NCI-H187 (cell line): ENCODE data around the gene UGT1A6.
"Not testable (repeated sequence)": the region's sequence is repeated elsewhere in the genome, so short reads cannot be mapped to it uniquely, and the experiment has no call there.

Experiments used
- DNase-seq, 2 experiments: peaks; one replicate each; lab custom pipeline; 2025; lab: John Stamatoyannopoulos, UW

Gene UGT1A6

DNA sequence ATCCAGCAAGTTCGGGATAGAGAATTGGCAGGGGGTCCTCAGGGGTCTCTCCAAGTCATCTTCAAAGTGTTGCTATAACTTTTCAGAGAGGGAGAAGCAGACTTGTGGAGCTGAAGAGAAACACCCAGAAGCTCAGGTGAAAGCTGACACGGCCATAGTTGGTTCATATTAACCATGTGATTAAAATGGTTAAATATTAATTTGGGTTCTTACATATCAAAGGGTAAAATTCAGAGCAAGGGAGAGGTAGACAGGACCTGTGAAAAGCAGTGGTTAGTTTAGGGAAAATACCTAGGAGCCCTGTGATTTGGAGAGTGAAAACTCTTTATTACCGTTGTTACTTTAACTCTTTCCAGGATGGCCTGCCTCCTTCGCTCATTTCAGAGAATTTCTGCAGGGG lies at the start of gene UGT1A6:
UGT1A6 (plus strand) TSS at position 243 of the 400 bp plus-strand sequence; CDS start at position 358, 115 bp downstream.
- DNase-seq, result no peak

DNA sequence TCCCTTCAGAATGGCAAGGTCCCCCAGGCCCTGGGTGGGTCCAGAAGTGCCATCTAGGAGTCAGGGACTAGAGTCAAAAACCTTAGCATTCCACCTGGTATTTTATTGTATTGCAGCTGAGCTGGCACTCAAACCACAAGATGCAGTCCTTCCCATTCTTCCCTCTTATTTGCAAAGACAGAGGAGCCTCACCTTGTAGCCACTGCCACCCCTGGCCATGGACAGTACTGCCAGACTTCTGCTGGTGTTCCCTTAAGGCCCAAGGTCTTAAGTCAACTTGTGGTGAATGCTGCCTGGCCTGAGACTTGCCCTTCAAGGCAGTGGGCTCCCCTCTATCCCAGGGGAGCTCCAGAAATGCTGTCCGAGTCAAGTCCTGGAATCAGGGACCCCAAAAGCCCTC lies 49.6 kb upstream of the UGT1A6 start:
- no peak for DNase-seq

DNA sequence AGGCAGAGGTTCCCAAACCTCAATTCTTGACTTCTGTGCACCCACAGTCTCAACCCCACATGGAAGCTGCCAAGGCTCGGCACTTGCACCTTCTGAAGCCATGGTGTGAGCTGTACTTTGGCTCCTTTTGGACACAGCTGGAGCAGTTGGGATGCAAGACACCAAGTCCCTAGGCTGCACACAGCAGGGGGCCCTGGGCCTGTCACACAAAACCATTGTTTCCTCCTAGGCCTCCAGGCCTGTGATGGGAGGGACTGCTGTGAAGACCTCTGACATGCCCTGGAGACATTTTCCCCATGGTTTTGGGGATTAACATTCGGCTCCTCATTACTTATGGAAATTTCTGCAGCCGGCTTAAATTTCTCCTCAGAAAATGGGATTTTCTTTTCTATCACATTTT lies 46.7 kb upstream of the UGT1A6 start:
- DNase-seq, result not testable (repeated sequence)

DNA sequence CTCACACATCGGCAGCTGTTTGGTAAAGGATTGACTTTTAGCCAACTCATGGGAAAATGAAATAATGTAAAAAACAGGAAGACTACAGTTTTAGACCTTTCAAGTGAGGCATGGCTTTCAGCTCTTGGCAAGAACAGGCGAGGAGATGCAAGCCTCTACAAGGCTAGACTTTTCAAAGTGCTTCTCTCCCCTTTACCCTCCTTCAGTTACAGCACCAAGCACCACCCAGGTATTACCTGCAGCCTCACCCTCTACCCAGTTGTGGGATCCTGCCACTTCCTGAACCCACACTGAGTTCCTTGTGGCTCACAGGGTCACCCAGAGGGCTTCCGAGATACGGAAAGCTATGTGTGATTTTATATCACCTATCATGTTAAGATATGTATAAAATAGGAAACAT lies 41.7 kb upstream of the UGT1A6 start:
- no peak for DNase-seq

DNA sequence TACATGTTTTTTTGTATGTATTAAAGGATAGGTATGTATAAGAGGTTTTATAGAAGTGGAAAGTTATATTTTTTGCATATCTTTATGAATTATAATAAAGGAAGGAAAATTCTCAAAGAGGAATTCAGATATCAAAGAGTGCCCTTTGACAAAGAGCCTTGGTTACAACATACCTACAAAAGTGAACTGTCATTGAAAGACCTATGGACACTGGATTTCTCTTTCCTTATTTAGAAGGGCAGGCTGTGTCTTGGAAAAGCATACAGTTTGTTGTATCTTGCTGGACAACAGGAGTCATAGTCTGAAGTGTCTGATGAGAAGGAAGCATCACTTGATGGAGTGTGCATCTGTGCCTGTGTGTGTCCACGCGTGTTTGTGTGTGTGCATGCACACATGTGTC lies 41.3 kb upstream of the UGT1A6 start:
- DNase-seq, result no peak

DNA sequence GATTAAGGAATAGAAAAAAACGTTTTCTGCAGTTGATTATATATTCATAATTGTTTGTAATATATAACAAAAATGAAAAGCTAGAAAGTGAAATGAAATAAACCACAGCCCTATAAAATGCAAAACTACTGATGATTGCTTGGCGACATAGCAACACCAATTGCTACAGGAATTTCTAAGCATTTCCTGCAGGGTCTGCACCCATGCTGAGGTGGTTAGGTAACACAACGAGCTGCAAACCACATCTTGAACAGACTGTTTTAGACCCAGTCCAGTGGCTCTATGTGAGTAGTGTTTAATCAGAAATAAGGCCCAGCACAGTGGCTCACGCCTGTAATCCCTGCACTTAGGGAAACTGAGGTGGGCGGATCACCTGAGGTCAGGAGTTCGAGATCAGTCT lies 38.2 kb upstream of the UGT1A6 start:
- no peak for DNase-seq

DNA sequence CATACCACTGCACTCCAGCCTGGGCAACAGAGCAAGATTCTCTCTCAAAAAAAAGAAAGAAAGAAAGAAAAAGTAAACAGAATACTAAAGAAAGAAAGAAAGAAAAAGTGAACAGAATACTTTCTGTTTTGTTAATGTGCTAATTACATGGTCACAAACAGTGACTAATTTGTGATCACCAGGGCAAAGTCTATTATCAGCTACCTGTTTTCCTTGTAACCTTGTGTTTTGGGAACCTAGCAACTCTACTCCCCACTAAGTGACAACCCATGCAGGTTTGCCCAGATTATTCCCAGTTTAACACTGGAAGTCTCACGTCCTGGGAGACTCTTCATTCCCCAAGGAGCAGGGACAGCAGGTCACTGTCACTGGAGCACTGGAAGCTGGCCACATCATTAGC lies 37.6 kb upstream of the UGT1A6 start:
- DNase-seq, result no peak

DNA sequence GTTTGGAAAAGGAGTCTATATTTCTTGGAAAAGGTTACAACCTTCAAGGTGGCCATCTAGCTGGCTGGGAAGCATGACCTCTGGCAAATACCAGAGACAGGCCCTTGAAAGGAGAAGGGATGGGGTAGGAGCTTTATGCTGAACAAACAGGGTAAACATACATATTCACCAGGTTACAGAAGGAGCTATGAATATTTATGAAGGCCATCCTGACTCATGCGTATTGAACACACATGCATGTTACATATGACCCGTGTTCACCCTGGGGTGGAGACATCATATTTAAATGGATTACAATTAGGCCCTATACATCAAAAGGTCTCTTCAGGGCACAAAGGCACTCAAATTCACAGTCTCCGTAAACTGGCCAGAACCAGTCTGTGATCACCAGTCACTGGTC lies 36.7 kb upstream of the UGT1A6 start:
- not testable (repeated sequence) for DNase-seq

DNA sequence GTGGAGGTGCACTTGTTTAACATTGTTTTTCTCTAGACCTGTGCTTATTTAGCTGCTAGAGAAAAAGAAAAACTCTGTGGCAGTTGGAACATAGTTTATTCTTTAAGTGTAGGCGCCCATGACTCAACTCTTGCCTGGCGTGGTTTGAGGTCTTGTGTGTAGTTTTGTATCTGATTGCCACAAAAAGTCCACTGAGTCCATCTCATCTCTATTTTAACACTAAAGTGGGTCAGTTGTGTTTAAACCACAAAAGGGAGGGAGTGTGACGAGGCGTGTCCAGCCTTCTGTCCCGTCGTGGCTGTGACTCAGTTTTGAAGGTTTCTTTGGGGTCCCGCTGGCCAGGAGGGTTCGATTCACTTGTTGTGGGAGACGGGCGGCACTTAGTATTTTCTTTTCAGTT lies 36.2 kb upstream of the UGT1A6 start:
- DNase-seq, result no peak

DNA sequence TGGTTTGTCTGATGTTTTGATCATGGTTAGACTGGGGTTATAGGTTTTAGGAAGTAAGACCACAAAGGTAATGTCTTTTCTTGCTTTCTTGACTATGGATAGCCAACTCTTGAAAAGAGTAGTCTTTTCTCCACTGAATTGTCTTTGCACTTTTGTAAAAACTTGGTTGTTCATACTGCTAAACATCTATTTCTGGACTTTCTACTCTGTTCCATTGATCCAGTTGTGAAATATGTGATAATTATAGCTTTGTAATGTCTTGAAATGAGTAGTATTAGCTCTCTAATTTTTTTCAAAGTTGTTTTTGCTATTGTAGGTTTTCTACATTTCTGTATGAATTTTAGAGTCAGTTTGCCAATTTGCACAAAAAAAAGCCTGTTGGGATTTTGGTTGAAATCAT lies 34.1 kb upstream of the UGT1A6 start:
- DNase-seq, result no peak

DNA sequence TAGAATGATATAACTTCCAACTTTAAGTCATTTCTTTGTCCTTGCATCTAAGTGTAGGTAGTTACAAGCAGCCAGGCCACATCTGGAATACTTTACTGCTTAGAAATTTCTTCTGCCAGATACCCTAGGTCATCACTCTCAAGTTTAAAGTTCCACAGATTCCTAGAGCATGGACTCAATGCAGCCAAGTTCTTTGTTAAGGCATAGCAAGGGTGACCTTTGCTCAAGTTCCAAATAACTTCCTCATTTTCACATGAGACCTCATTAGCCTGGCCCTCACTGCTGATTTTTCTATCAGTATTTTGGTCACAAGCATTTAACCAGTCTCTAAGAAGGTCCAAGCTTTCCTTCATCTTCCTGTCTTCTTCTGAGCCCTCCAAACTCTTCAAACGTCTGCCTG lies 28.8 kb upstream of the UGT1A6 start:
- DNase-seq, result no peak

DNA sequence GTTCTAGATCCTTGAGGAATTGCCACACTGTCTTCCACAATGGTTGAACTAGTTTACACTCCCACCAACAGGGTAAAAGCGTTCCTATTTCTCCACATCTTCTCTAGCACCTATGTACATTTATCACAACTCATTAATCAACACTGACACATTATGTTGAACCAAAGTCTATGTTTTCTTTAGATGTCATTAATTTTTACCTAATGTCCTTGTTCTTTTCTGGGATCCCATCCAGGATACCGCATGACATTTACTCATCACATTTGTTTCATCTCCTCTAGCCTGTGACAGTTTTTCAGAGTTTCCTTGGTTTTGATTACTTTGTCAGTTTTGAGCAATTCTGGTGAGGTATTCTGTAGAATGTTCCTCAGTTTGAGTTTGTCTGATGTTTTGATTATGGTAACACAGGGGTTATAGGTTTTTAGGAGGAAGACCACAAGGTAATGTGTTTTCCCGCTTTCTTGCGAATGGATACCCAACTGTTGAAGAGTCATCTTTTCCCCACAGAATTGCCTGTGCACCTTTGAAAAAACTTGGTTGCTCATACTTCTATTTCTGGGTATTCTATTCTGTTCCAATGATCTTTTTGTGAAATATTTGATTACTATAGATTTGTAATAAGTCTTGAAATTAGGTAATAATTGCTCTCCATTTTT lies 24.0 kb upstream of the UGT1A6 start:
- DNase-seq, result no peak

DNA sequence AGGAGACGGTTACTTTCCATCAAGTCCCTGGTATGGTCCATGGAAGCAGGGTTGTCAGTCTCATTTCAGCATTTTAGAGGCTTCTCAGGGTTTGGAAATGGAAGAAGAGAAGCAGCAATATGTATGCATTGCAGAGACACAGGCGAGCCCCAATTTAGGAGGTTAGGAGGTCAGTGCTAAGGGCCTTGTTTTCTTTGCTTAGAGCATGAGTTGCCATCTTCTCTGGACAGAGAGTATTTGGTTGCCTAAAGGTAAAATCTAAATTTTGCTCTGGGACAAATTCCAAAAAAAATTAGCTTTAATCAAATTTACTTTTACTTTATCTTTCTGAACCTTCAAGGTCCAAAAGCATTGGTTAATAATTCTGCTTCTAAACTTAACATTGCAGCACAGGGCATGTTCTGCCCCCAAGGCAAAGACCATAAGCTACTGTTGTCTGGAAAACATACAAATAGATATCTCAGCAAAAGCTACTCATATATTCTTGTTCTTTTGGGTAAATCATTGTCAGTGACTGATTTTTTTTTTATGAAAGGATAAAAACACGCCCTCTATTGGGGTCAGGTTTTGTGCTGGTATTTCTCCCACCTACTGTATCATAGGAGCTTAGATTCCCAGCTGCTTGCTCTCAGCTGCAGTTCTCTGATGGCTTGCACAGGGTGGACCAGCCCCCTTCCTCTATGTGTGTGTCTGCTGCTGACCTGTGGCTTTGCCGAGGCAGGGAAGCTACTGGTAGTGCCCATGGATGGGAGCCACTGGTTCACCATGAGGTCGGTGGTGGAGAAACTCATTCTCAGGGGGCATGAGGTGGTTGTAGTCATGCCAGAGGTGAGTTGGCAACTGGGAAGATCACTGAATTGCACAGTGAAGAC lies 21.2 kb upstream of the UGT1A6 start, which contains the start of gene UGT1A9:
UGT1A9 (plus strand) TSS at position 609 of the 872 bp plus-strand sequence; CDS start at position 646, 37 bp downstream.
- DNase-seq, result no peak

DNA sequence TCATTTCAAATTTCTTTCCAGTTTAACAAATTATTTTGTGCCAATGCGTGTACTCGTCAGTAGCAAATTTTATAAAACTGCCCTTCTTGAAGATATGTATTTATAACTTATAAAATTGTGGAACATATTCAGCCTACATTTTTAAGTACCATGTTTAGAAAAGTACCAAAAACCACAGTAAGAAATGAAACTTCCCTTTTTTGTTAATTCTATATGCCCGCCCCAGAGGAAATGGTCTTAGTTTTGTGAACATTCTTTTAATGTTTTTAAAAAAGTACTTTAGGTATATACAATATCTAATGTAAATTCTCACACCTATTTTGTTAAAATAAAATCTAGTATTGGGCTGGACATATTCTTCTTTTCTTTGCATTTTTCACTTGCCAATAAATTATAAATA lies 19.8 kb upstream of the UGT1A6 start:
- no peak for DNase-seq

DNA sequence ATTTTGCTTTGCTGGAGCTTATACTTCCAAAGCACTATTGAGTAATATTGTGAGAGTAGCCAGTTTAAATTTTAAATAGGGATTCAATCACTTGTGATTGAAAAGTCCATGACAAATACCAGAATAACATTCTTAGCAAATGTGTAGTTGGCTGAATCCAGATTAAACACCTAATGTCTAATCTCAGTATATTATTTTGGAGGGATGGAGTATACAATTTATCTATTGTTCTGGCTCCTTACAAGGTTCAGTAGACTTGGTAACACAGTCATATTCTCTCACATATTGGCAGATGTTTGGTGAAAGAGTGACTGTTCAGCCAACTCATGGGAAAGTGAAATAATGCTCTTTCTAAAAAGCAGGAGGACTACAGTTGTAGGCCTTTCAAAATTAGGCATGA lies 18.8 kb upstream of the UGT1A6 start:
- DNase-seq, result no peak

DNA sequence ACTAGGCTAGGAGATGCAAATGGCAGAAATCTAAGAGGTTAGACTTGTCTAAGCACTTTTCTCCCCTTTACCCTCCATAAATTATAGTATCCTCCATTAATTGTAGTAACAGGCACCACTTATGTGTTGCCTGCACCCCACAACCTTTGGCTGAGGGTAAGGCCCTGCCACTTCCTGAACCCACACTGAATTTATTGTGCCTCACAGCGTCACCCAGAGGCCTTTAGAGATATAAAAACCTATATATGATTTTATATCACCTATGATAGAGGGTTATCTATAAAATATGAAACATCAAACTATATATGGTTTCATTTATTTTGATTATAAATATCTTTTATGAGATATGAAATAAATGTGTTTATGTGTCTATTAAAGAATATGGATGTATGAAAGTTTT lies 18.4 kb upstream of the UGT1A6 start:
- no peak for DNase-seq

DNA sequence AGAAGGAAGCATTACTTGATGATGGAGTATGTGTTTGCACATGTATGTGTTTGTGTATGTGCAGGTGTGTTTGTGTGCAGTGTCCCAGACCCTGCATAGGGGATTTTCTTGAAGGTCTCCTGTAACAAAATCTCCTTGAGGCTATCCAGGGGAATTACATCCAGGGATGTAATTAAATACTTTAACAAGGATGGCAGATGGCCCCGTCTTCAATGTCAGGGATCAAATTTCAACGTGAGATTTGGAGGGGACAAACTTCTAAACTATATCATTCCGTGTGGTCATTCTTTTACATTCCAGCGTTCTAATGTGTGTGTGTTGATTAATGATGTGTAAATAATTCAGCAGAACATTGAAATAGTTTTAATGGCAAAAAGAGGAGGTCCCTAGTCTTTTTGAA lies 17.7 kb upstream of the UGT1A6 start:
- DNase-seq, result no peak

DNA sequence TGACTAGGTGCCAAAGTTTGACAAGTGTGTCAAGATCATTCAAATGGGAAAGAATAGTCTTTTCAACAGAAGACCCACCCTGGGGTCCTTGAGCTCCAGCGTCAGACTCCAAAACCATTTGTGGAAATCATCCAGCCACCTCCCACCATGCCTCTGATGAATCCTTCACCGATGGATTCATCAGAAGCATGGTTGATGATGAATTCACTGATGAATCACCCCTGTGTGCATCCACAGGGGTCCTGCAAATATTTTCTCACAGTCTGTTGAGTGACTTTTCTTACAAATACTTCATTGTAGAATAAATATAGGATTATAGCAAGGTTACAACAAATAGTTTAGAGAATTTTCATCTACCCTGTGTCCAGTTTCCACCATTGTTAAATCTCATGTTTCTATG lies 16.6 kb upstream of the UGT1A6 start:
- no peak for DNase-seq

DNA sequence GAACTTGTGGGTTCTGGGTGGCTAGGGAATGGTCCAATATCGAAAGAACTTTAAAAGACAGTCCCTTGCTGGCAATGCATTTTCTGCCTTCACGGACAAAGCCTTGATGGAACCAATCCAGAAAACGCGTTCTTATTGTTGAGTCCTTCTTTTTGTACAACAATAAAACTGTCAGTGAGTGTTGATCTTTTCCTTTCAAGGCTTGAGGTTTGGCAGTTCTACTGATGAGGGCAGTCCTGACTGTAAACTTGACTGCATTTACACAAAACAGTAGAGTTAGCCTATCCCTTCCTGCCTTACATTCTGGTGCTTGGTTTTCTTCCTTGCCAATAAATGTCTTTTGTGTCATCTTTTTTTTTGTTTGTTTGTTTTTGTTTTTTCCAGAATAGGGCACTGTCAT lies 13.5 kb upstream of the UGT1A6 start:
- DNase-seq, result no peak

DNA sequence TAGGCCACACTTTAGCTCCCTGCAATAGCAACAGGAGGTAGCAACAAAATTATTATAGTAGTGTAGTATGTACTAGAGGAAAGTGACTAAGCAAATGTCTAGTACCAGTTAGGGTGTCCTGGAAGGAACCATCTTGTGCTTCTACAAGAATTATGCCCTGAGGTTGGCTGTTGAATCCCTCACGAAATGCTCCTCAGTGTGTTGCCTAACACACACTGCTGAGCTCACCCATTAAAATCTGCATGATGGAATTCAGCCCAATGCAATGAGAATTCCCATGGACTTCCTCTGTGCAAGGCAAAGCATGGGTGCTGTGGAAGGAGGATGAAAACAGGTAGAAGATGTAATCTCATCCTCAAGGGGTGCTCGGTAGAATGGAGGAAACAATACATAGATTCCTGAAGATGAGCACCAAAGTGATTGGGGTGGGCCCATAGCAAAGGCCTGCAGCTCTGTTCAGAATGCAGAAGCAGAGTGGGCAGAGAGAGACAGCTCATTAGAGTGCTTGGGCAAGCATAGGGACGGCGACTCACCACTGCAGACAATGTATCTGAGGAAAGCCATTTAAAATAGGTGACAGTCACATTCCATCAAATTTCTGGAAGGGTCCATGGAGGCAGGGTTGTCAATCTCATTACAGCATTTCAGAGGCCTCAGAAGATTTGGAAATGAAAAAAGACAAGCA lies 12.2 kb upstream of the UGT1A6 start:
- no peak for DNase-seq

DNA sequence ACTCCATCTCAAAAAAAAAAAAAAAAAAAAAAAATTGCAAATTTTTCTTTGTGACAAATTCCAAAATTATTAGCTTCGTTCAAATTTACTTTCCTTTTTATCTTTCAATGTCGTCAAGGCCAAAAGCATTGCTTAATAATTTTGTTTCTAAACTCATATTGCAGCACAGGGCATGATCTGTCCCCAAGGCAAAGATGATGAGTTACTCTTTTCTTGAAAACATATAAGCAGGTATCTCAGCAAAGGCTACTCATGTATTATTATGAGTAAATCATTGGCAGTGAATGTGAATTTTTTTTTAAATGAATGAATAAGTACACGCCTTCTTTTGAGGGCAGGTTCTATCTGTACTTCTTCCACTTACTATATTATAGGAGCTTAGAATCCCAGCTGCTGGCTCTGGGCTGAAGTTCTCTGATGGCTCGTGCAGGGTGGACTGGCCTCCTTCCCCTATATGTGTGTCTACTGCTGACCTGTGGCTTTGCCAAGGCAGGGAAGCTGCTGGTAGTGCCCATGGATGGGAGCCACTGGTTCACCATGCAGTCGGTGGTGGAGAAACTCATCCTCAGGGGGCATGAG lies 11.1 kb upstream of the UGT1A6 start, which contains the start of gene UGT1A7:
UGT1A7 (plus strand) TSS at position 381 of the 579 bp plus-strand sequence; CDS start at position 418, 37 bp downstream.
- DNase-seq, result no peak

DNA sequence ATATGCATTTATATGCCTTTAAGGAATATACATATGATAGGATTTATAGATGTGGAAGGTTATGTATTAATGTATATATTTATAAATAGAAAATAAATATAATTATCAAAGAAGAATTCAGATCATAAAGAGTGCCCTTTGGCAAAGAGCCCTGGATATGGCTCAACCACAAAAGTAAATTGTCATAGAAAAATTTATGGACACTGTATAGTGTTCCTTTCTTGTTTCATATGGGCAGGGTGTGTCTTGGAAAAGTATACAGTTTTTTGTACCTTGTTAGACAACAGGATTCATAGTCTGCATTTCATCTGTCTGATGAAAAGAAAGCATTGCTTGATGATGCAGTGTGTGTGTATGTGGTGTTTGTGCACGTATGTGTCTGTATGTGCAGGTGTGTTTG lies 8.1 kb upstream of the UGT1A6 start:
- DNase-seq, result no peak
